Measurements from ENCODE around the gene ADSL.
"Not testable (repeated sequence)": the region's sequence is repeated elsewhere in the genome, so short reads cannot be mapped to it uniquely, and the experiment has no call there.

ADSL gene

GRCh38 chr22:40376149-40376548 is 29.8 kb downstream of the ADSL start:
- no peak for FAIRE-seq

- no peak for FAIRE-seq
Observed at GRCh38 chr22:40377931-40378330, 31.6 kb downstream of the ADSL start.

GRCh38 chr22:40378448-40378847 is 32.1 kb downstream of the ADSL start:
- not testable (repeated sequence) for FAIRE-seq

GRCh38 chr22:40381461-40381860 is 35.2 kb downstream of the ADSL start:
- no peak for FAIRE-seq

- no peak for FAIRE-seq
Observed at GRCh38 chr22:40383905-40384304, 37.6 kb downstream of the ADSL start.

GRCh38 chr22:40385036-40385782 is 38.9 kb downstream of the ADSL start:
- no peak for FAIRE-seq

- FAIRE-seq = no peak
Observed at GRCh38 chr22:40387746-40388145, 41.4 kb downstream of the ADSL start.

- no peak for FAIRE-seq
Observed at GRCh38 chr22:40388231-40388630, 41.9 kb downstream of the ADSL start.

- FAIRE-seq = no peak
Observed at GRCh38 chr22:40391417-40391816, 45.1 kb downstream of the ADSL start.

- no peak for FAIRE-seq
Observed at GRCh38 chr22:40392618-40393017, 46.3 kb downstream of the ADSL start.

GRCh38 chr22:40394607-40395006 is 48.3 kb downstream of the ADSL start:
- no peak for FAIRE-seq

- no peak for FAIRE-seq
Observed at GRCh38 chr22:40395607-40396006, 49.3 kb downstream of the ADSL start.

- no peak for FAIRE-seq
Observed at GRCh38 chr22:40396882-40397281, 50.6 kb downstream of the ADSL start.

- FAIRE-seq = no peak
Observed at GRCh38 chr22:40397396-40397795, 51.1 kb downstream of the ADSL start.

GRCh38 chr22:40399621-40400020 is 53.3 kb downstream of the ADSL start:
- no peak for FAIRE-seq

GRCh38 chr22:40400159-40400558 is 53.9 kb downstream of the ADSL start:
- FAIRE-seq = no peak

GRCh38 chr22:40401532-40401931 is 55.2 kb downstream of the ADSL start:
- no peak for FAIRE-seq

- no peak for FAIRE-seq
Observed at GRCh38 chr22:40401981-40402406, 55.7 kb downstream of the ADSL start.

GRCh38 chr22:40403141-40403540 is 56.8 kb downstream of the ADSL start:
- FAIRE-seq = no peak

GRCh38 chr22:40403651-40404050 is 57.4 kb downstream of the ADSL start:
- FAIRE-seq = no peak

- FAIRE-seq = no peak
Observed at GRCh38 chr22:40404251-40405177, 58.2 kb downstream of the ADSL start.

GRCh38 chr22:40405178-40406062 is 59.1 kb downstream of the ADSL start:
- FAIRE-seq = no peak
